Subcutaneous adipose tissue (tissue), 4 donors: ENCODE results near the gene PDSS2. TPM values are rescaled to one million over a fixed set of nuclear protein-coding genes. Genes with fewer than 3 reads are reported as not detected.

Experiments
- total RNA-seq, 4 donors: library from RNA; depleted of rRNA; stranded (reverse); fragments of >200 nt; gene quantifications; one replicate each; pipeline ENCODE4 v1.1.0, GENCODE V29; 2016
- TF ChIP-seq, protein P1 (sequence below): fragments of 450-650 bp; IDR thresholded peaks from one replicate; pipeline ENCODE4 v1.5.1; 2016; ENCODE audit warnings: low read depth, mild to moderate bottlenecking, control low read depth, antibody characterized with exemption, moderate library complexity

The PDSS2 gene
- total RNA-seq, 4 donors from 2014 or later, result 7.3 to 11.3 (median 8.9) TPM

DNA sequence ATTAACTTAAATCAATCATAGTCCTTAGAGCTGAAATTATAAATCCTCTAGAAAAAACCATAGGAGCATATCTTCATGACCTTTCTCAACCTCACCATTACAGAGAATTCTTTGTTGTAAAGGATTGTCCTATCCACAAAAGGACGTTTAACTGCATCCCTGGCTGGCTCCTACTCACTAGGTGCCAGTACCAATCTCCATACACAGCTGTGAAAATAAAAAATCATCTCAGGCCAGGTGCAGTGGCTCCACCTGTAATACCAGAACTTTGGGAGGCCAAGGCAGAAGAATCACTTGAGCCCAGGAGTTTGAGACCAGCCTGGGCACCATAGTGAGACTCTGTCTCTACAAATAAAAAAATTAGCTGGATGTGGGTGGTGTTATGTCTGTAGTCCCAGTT, 89.9 kb downstream of the PDSS2 start:
- TF ChIP-seq, protein P1, sequence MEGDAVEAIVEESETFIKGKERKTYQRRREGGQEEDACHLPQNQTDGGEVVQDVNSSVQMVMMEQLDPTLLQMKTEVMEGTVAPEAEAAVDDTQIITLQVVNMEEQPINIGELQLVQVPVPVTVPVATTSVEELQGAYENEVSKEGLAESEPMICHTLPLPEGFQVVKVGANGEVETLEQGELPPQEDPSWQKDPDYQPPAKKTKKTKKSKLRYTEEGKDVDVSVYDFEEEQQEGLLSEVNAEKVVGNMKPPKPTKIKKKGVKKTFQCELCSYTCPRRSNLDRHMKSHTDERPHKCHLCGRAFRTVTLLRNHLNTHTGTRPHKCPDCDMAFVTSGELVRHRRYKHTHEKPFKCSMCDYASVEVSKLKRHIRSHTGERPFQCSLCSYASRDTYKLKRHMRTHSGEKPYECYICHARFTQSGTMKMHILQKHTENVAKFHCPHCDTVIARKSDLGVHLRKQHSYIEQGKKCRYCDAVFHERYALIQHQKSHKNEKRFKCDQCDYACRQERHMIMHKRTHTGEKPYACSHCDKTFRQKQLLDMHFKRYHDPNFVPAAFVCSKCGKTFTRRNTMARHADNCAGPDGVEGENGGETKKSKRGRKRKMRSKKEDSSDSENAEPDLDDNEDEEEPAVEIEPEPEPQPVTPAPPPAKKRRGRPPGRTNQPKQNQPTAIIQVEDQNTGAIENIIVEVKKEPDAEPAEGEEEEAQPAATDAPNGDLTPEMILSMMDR, result no peak

DNA sequence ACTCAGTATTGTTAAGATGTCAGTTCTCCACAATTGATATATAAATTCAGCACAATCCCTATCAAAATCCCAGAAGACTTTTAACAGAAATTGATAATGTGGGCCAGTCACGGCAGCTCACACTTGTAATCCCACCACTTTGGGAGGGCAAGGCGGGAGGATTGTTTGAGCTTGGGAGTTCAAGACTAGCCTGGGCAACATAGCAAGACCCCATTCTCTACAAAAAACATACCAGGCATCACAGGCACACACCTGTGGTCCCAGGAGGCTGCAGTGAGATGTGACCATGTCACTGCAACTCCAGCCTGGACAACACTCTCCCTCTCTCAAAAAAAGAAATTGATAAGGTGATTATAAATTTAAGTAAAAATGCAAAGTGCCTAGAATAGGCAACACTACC, 90.9 kb downstream of the PDSS2 start:
- TF ChIP-seq, protein P1, result no peak

DNA sequence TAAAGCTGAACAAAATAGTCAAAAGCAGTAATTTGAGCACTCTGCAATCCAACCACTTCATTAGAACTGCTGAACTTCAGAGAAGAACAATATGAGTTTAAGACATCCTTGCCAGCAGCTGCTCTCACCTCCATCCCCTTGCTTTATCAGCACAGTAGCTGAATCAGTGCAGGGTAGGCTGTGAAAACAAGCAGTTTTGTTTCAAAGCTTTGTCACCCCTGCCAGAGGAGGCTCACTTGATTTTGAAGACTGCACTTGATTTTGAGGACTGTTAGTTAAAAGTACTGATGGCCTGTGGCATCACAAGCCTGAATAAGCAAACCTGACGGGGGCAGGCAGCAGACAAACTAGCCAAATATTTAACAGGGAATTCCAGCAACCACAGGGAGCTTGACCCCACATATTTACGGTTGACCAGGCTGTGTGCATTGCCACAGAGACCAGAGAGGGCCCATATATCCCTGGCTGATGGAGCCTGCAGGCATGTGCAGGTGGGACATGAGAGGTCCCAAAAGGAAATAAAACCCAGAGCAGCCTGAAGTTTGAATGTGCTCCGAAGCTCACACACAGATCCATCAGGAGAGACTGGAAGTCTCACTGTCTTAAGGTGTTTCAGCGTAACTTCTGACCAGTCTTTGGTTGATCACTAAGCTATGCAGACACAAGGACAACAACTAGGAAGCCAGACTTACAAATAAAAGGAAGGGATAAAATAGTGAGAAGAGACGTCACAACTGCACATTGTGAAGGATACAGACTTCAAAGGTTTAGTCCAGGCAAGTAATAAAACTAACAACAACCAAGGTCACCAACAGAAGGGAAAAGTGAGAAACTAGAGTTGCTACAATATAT, 97.4 kb downstream of the PDSS2 start:
- TF ChIP-seq, protein P1, result no peak

DNA sequence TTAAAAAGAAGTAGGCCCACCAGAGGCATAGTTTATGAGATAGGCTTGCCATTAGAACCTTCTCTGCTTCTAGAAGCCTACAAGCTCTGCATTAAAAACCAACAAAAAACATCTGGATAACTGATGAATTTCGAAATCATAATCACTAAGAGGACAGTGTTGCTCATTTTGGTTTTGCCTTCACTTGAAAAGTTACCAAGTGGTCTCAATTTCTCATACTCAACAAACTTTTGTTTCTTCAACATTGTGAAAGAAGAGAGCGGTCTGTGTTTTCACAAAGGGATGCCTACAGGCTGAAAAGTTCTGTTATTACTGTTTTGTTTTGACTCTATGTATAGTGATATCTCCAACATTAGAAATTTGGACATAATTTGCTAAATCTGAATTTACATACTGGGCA, 98.9 kb downstream of the PDSS2 start:
- TF ChIP-seq, protein P1, result no peak

DNA sequence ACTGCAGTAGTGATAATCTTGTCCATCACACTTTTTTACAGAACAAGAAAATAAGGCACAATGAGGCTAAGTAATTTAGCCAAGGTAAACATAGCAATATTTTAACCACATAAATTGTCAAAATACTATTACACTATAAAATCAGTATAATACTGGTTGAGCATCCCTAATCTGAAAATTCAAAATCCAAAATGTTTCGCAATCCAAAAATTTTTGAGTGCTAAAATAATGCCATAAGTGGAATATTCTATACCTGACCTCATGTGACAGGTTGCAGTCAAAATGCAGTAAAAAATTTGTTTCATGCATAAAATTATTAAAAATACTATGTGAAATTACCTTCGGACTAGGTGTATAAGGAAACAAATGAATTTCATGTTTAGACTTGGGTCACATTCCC, 101.5 kb downstream of the PDSS2 start:
- TF ChIP-seq, protein P1, result no peak

DNA sequence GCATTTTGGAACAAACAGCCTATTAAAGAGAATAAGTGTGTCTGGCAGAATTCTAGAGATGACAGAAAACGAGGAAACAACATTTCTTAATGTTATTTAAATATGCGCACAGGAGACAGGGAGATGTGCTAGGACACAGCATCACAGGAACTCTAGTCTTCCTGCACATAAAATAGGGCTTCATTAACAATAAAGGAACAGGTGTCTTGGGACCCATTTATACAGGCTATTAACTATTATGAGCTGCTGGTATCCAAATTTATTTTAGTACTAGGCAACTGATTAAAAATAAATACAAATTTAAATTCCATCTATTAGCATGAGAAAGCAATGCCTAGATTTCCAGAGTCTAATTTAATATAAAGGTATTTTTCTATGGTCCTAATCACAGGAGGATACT, 102.3 kb downstream of the PDSS2 start:
- TF ChIP-seq, protein P1, result no peak

DNA sequence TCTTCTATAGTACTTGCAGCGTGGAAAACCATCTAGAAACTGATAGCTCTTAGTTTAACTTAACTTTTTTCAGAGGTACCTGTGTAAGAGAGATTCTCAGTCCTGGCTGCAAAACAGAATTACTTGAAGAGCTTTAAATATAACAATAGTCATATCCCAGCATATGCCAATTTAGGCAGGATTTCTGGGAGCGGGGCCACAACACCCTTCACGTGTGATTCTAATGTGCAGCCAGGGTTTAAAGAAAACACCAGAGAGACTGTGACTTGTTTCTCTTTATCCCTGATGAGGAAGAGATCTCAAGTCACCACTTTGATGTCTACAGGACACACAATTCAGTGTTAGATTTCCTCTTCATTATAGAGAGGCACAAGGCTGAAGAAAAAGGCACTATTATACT, 103.7 kb downstream of the PDSS2 start:
- TF ChIP-seq, protein P1, result no peak
